HEK293 (cell line): ENCODE data around the gene SLC13A3.

ENCODE experiments used
- CTCF ChIA-PET: fragments of 350-600 bp; formaldehyde crosslinking; extraction: SDS; loops from one replicate; lab custom pipeline; 2021; ENCODE audit warnings: antibody characterized with exemption; lab: Yijun Ruan, JAX
- POLR2A ChIA-PET: fragments of 300-600 bp; formaldehyde crosslinking; extraction: SDS; loops from one replicate; lab custom pipeline; 2020; ENCODE audit warnings: antibody characterized with exemption, inconsistent platforms; lab: Yijun Ruan, JAX
- H3K27ac ChIP-seq: fragments of 200-500 bp; sonication (Bioruptor generic); 2 replicates; pipeline ENCODE4 v1.5.1; 2014; ENCODE audit warnings: low read depth, low read length, control low read depth, inconsistent platforms; ENCODE audit errors: extremely low read depth
- H3K36me3 ChIP-seq, 2 experiments: fragments of 200-500 bp in 1 of 2; sonication (Bioruptor generic) in 1 of 2; 1 replicate in 1 of 2; 2 replicates in 1 of 2; pipeline ENCODE4 v1.5.1; 2014 to 2017; ENCODE audit warnings: inconsistent platforms in 2 of 2, low read length in 2 of 2; ENCODE audit not compliant: control insufficient read depth in 2 of 2, insufficient read depth in 1 of 2
- H3K4me1 ChIP-seq: fragments of 200-500 bp; sonication (Bioruptor generic); 2 replicates; pipeline ENCODE4 v1.5.1; 2014; ENCODE audit warnings: mild to moderate bottlenecking, low read length, inconsistent platforms; ENCODE audit not compliant: control insufficient read depth, insufficient read depth
- H3K4me3 ChIP-seq: 2 replicates; pipeline ENCODE4 v1.5.1; 2011; ENCODE audit warnings: low read depth, mild to moderate bottlenecking, control low read depth, low read length, moderate library complexity
- H3K9me3 ChIP-seq: fragments of 200-500 bp; sonication (Bioruptor generic); 2 replicates; pipeline ENCODE4 v1.5.1; 2014; ENCODE audit warnings: low read depth, low read length, inconsistent platforms; ENCODE audit not compliant: control insufficient read depth, insufficient read depth
- GLI4 ChIP-seq: fragments of 450-650 bp; formaldehyde crosslinking; IDR thresholded peaks from 2 replicates; pipeline ENCODE4 v1.5.1; 2016; ENCODE audit warnings: missing biosample characterization, missing genetic modification characterization
- MYNN ChIP-seq: fragments of 450-650 bp; formaldehyde crosslinking; IDR thresholded peaks from 2 replicates; pipeline ENCODE4 v1.5.1; 2016; ENCODE audit warnings: missing biosample characterization, missing genetic modification characterization, borderline replicate concordance
- REPIN1 ChIP-seq: fragments of 450-650 bp; formaldehyde crosslinking; IDR thresholded peaks from 2 replicates; pipeline ENCODE4 v1.5.1; 2017; ENCODE audit warnings: missing biosample characterization, missing genetic modification characterization, low read depth
- ZBTB21 ChIP-seq: fragments of 450-650 bp; formaldehyde crosslinking; IDR thresholded peaks from 2 replicates; pipeline ENCODE4 v1.5.1; 2017; ENCODE audit warnings: missing biosample characterization, missing genetic modification characterization
- ZFHX2 ChIP-seq: fragments of 450-650 bp; formaldehyde crosslinking; conservative IDR thresholded peaks from 2 replicates; pipeline ENCODE4 v1.5.1; 2016; ENCODE audit warnings: missing biosample characterization, missing genetic modification characterization
- ZFP41 ChIP-seq: fragments of 450-650 bp; formaldehyde crosslinking; IDR thresholded peaks from 2 replicates; pipeline ENCODE4 v1.5.1; 2016; ENCODE audit warnings: missing biosample characterization, missing genetic modification characterization, borderline replicate concordance
- ZFP69B ChIP-seq: fragments of 450-650 bp; formaldehyde crosslinking; IDR thresholded peaks from 2 replicates; pipeline ENCODE4 v1.5.1; 2016; ENCODE audit warnings: missing biosample characterization, missing genetic modification characterization
- ZNF112 ChIP-seq: fragments of 450-650 bp; formaldehyde crosslinking; IDR thresholded peaks from 2 replicates; pipeline ENCODE4 v1.5.0; 2017; ENCODE audit warnings: missing biosample characterization, missing genetic modification characterization
- ZNF133 ChIP-seq: fragments of 450-650 bp; formaldehyde crosslinking; IDR thresholded peaks from 2 replicates; pipeline ENCODE4 v1.5.1; 2016; ENCODE audit warnings: missing biosample characterization, missing genetic modification characterization
- ZNF324 ChIP-seq: fragments of 450-650 bp; formaldehyde crosslinking; IDR thresholded peaks from 2 replicates; pipeline ENCODE4 v1.5.1; 2016; ENCODE audit warnings: missing biosample characterization, missing genetic modification characterization
- ZNF341 ChIP-seq: fragments of 450-650 bp; formaldehyde crosslinking; IDR thresholded peaks from 2 replicates; pipeline ENCODE4; 2016; ENCODE audit warnings: low read depth, missing biosample characterization, missing genetic modification characterization
- ZNF391 ChIP-seq: fragments of 450-650 bp; formaldehyde crosslinking; IDR thresholded peaks from 2 replicates; pipeline ENCODE4 v1.5.1; 2016; ENCODE audit warnings: low read depth, missing biosample characterization, missing genetic modification characterization, borderline replicate concordance
- ZNF404 ChIP-seq: fragments of 450-650 bp; formaldehyde crosslinking; IDR thresholded peaks from 2 replicates; pipeline ENCODE4 v1.5.1; 2017; ENCODE audit warnings: missing biosample characterization, missing genetic modification characterization
- ZNF544 ChIP-seq: fragments of 450-650 bp; formaldehyde crosslinking; IDR thresholded peaks from 2 replicates; pipeline ENCODE4 v1.5.0; 2017; ENCODE audit warnings: missing biosample characterization, missing genetic modification characterization
- ZNF707 ChIP-seq: fragments of 450-650 bp; formaldehyde crosslinking; IDR thresholded peaks from 2 replicates; pipeline ENCODE4 v1.5.1; 2016; ENCODE audit warnings: missing biosample characterization, missing genetic modification characterization
- ZNF76 ChIP-seq: fragments of 450-650 bp; formaldehyde crosslinking; IDR thresholded peaks from 2 replicates; pipeline ENCODE4; 2016; ENCODE audit warnings: low read depth, missing biosample characterization, missing genetic modification characterization, borderline replicate concordance
- ZNF768 ChIP-seq: fragments of 450-650 bp; formaldehyde crosslinking; IDR thresholded peaks from 2 replicates; pipeline ENCODE4 v1.5.1; 2018; ENCODE audit warnings: missing biosample characterization, mild to moderate bottlenecking, missing genetic modification characterization
- TF ChIP-seq, protein P1 (sequence below): fragments of 450-650 bp; formaldehyde crosslinking; IDR thresholded peaks from 2 replicates; pipeline ENCODE4 v1.5.1; 2016; ENCODE audit warnings: missing biosample characterization, missing genetic modification characterization
- TF ChIP-seq, protein P2 (sequence below): fragments of 450-650 bp; formaldehyde crosslinking; conservative IDR thresholded peaks from 2 replicates; pipeline ENCODE4 v1.5.1; 2016; ENCODE audit warnings: low read depth, missing biosample characterization, missing genetic modification characterization
- TF ChIP-seq, protein P3 (sequence below): fragments of 450-650 bp; formaldehyde crosslinking; IDR thresholded peaks from 2 replicates; pipeline ENCODE4 v1.5.1; 2017; ENCODE audit warnings: missing biosample characterization, missing genetic modification characterization
- TF ChIP-seq, protein P4 (sequence below): fragments of 450-650 bp; formaldehyde crosslinking; IDR thresholded peaks from 2 replicates; pipeline ENCODE4 v1.5.1; 2017; ENCODE audit warnings: missing biosample characterization, mild to moderate bottlenecking, missing genetic modification characterization, moderate library complexity
- TF ChIP-seq, protein P5 (sequence below): fragments of 450-650 bp; formaldehyde crosslinking; IDR thresholded peaks from 2 replicates; pipeline ENCODE4 v1.5.1; 2016; ENCODE audit warnings: missing biosample characterization, missing genetic modification characterization

SLC13A3 gene

DNA sequence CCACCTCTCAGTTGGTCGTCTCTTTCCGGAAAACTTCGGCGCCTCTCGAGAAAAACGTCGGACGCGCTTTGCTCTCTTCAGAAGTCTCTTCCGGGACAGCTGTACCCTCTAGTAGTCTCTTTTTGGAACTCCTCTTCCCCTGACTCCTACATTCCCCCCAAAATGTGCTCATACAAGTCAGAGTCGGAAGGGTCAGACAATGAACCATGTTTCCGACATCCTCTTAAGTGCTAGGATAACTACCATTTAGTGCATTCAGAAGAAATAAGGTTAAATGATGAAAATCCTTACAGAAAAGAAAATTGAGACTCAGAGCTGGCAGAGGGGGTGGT, 38.5 kb upstream of the SLC13A3 start:
- H3K9me3 ChIP-seq = no peaks in the 10 kb centered on the region
- POLR2A ChIA-PET = interaction anchor here (0.6 to 1.6 kb wide), 5 partner anchors 13 to 326 kb away, joined by 3 to 6 read pairs (median 4); partner anchors contain the start of gene ELMO2
- peaks cover 0 to 25% of the 10 kb centered on the region in 2 experiments; a peak in 1 of 3 replicates for H3K36me3 ChIP-seq
- H3K27ac ChIP-seq = no peak overlapping the region
- CTCF ChIA-PET = interaction anchor here (0.6 to 1.8 kb wide), 6 partner anchors 8 to 131 kb away, joined by 3 to 7 read pairs (median 5); no protein-coding TSS in a partner anchor
- H3K4me1 ChIP-seq = no peaks in the 10 kb centered on the region
- TF ChIP-seq, protein P1, sequence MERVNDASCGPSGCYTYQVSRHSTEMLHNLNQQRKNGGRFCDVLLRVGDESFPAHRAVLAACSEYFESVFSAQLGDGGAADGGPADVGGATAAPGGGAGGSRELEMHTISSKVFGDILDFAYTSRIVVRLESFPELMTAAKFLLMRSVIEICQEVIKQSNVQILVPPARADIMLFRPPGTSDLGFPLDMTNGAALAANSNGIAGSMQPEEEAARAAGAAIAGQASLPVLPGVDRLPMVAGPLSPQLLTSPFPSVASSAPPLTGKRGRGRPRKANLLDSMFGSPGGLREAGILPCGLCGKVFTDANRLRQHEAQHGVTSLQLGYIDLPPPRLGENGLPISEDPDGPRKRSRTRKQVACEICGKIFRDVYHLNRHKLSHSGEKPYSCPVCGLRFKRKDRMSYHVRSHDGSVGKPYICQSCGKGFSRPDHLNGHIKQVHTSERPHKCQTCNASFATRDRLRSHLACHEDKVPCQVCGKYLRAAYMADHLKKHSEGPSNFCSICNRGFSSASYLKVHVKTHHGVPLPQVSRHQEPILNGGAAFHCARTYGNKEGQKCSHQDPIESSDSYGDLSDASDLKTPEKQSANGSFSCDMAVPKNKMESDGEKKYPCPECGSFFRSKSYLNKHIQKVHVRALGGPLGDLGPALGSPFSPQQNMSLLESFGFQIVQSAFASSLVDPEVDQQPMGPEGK (tag by site-specific recombination) = peak; percentile 44
- TF ChIP-seq ZNF341 (tag by site-specific recombination) (peak; percentile 64), ZFP69B (tag by site-specific recombination) (peak; percentile 83), ZNF404 (tag by site-specific recombination) (no peak)
- TF ChIP-seq, protein P2, sequence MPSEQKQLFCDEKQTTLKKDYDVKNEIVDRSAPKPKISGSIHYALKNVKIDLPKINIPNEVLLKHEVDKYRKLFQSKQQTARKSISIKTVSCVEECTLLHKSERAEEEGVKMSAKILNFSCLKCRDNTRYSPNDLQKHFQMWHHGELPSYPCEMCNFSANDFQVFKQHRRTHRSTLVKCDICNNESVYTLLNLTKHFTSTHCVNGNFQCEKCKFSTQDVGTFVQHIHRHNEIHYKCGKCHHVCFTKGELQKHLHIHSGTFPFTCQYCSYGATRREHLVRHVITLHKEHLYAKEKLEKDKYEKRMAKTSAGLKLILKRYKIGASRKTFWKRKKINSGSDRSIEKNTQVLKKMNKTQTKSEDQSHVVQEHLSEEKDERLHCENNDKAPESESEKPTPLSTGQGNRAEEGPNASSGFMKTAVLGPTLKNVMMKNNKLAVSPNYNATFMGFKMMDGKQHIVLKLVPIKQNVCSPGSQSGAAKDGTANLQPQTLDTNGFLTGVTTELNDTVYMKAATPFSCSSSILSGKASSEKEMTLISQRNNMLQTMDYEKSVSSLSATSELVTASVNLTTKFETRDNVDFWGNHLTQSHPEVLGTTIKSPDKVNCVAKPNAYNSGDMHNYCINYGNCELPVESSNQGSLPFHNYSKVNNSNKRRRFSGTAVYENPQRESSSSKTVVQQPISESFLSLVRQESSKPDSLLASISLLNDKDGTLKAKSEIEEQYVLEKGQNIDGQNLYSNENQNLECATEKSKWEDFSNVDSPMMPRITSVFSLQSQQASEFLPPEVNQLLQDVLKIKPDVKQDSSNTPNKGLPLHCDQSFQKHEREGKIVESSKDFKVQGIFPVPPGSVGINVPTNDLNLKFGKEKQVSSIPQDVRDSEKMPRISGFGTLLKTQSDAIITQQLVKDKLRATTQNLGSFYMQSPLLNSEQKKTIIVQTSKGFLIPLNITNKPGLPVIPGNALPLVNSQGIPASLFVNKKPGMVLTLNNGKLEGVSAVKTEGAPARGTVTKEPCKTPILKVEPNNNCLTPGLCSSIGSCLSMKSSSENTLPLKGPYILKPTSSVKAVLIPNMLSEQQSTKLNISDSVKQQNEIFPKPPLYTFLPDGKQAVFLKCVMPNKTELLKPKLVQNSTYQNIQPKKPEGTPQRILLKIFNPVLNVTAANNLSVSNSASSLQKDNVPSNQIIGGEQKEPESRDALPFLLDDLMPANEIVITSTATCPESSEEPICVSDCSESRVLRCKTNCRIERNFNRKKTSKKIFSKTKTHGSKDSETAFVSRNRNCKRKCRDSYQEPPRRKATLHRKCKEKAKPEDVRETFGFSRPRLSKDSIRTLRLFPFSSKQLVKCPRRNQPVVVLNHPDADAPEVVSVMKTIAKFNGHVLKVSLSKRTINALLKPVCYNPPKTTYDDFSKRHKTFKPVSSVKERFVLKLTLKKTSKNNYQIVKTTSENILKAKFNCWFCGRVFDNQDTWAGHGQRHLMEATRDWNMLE = peak; percentile 61; the same call in 1 of the 2 replicates
- TF ChIP-seq, all 188 proteins: peak for 4
- peak overlapping the region; percentile 45 for H3K4me3 ChIP-seq

DNA sequence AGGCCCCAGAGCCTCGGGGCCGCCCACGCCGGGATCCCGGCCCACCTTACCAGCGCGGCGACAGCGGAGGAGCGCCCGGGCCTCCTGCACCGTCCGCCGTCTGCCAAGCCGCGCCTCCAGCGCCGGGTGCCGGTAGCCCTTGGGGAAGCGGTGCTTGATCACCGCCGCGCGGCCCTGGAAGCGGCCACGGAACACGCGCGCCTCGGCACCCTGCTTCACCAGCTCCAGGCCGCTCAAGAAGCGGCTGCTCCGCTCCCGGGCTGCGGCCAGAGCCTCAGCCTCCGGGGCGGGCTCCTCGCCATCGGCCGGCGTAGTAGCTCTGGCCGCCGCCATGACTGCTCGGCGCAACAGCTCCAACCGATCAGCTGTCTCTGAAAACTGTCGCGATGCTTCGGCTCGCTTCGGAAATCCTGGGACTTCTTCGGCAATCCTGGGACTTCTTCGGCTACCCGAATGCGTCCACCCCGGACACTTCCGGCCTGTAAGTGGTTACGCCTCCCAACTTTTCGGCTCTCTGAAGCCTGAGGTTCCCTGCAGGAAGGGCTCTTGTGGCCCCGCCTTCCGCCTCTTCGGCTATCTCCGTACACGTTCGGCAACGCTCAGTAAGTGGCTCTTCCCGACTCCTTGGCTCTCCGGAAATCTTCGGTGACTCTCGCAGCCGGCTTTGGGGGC, 38.0 kb upstream of the SLC13A3 start, which contains the start of gene TP53RK:
TP53RK (minus strand) TSS at position 363 of the 672 bp plus-strand sequence; CDS start at position 333, 30 bp downstream.
- peak within 1 kb of the TSS; percentile 87 for H3K4me3 ChIP-seq
- H3K4me1 ChIP-seq = no peaks in the 10 kb centered on the region
- ChIA-PET POLR2A (interaction anchor here (0.6 to 1.6 kb wide), 6 partner anchors 14 to 628 kb away, joined by 3 to 6 read pairs (median 4); partner anchors contain the start of gene ELMO2), CTCF (interaction anchor here (0.6 to 1.8 kb wide), 5 partner anchors 7 to 130 kb away, joined by 3 to 7 read pairs (median 5); no protein-coding TSS in a partner anchor)
- peaks cover 0 to 28% of the 10 kb centered on the region in 2 experiments; a peak in 1 of 3 replicates for H3K36me3 ChIP-seq
- H3K9me3 ChIP-seq = no peaks in the 10 kb centered on the region
- peak within 1 kb of the TSS; percentile 84 for H3K27ac ChIP-seq
- TF ChIP-seq ZNF768 (no peak), ZNF76 (tag by site-specific recombination) (peak; percentile 65; the same call in 1 of the 2 replicates), ZBTB21 (tag by site-specific recombination) (no peak), ZNF707 (tag by site-specific recombination) (no peak), ZNF391 (no peak), ZNF133 (tag by site-specific recombination) (no peak), ZNF324 (tag by site-specific recombination) (no peak), ZNF544 (no peak), ZFP41 (tag by site-specific recombination) (no peak), REPIN1 (tag by site-specific recombination) (no peak), GLI4 (no peak), ZNF112 (tag by site-specific recombination) (no peak), MYNN (no peak), ZFHX2 (tag by site-specific recombination) (peak; percentile 87)
- TF ChIP-seq, protein P3, sequence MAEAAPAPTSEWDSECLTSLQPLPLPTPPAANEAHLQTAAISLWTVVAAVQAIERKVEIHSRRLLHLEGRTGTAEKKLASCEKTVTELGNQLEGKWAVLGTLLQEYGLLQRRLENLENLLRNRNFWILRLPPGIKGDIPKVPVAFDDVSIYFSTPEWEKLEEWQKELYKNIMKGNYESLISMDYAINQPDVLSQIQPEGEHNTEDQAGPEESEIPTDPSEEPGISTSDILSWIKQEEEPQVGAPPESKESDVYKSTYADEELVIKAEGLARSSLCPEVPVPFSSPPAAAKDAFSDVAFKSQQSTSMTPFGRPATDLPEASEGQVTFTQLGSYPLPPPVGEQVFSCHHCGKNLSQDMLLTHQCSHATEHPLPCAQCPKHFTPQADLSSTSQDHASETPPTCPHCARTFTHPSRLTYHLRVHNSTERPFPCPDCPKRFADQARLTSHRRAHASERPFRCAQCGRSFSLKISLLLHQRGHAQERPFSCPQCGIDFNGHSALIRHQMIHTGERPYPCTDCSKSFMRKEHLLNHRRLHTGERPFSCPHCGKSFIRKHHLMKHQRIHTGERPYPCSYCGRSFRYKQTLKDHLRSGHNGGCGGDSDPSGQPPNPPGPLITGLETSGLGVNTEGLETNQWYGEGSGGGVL (tag by site-specific recombination) = no peak
- TF ChIP-seq, protein P4, sequence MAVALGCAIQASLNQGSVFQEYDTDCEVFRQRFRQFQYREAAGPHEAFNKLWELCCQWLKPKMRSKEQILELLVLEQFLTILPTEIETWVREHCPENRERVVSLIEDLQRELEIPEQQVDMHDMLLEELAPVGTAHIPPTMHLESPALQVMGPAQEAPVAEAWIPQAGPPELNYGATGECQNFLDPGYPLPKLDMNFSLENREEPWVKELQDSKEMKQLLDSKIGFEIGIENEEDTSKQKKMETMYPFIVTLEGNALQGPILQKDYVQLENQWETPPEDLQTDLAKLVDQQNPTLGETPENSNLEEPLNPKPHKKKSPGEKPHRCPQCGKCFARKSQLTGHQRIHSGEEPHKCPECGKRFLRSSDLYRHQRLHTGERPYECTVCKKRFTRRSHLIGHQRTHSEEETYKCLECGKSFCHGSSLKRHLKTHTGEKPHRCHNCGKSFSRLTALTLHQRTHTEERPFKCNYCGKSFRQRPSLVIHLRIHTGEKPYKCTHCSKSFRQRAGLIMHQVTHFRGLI = 0 out of 2 replicates have a peak, but pooled peaks have one; percentile 23
- TF ChIP-seq, protein P5, sequence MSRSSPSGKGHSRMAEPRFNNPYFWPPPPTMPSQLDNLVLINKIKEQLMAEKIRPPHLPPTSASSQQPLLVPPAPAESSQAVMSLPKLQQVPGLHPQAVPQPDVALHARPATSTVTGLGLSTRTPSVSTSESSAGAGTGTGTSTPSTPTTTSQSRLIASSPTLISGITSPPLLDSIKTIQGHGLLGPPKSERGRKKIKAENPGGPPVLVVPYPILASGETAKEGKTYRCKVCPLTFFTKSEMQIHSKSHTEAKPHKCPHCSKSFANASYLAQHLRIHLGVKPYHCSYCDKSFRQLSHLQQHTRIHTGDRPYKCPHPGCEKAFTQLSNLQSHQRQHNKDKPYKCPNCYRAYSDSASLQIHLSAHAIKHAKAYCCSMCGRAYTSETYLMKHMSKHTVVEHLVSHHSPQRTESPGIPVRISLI (tag by site-specific recombination) = no peak
